GM19099 (cell line): ENCODE results near the gene S100A5.

Source experiments
- POLR2A ChIP-seq: IDR thresholded peaks from 3 replicates; pipeline ENCODE4 v1.6.1; 2011; ENCODE audit warnings: low read depth; ENCODE audit not compliant: insufficient read length; ENCODE audit errors: extremely low read depth

Gene S100A5

GRCh38 chr1:153527023-153527682 is 13.6 kb downstream of the S100A5 start:
- no peak for TF ChIP-seq POLR2A

- TF ChIP-seq POLR2A: no peak
Measured at GRCh38 chr1:153526132-153526543, 14.6 kb downstream of the S100A5 start.

GRCh38 chr1:153525088-153525728 is 15.5 kb downstream of the S100A5 start:
- TF ChIP-seq POLR2A: no peak

- TF ChIP-seq POLR2A: no peak
Measured at GRCh38 chr1:153520818-153521476, 19.8 kb downstream of the S100A5 start.

GRCh38 chr1:153519242-153519641 is 21.5 kb downstream of the S100A5 start:
- no peak for TF ChIP-seq POLR2A

- no peak for TF ChIP-seq POLR2A
Measured at GRCh38 chr1:153515504-153516394, 25.0 kb downstream of the S100A5 start.

GRCh38 chr1:153513666-153514065 is 27.1 kb downstream of the S100A5 start:
- TF ChIP-seq POLR2A: no peak

- TF ChIP-seq POLR2A: no peak
Measured at GRCh38 chr1:153513023-153513422, 27.7 kb downstream of the S100A5 start.

GRCh38 chr1:153510984-153511410 is 29.7 kb downstream of the S100A5 start:
- TF ChIP-seq POLR2A: no peak

GRCh38 chr1:153509729-153510354 is 30.9 kb downstream of the S100A5 start:
- no peak for TF ChIP-seq POLR2A

- TF ChIP-seq POLR2A: no peak
Measured at GRCh38 chr1:153509036-153509435, 31.7 kb downstream of the S100A5 start.

GRCh38 chr1:153507926-153508583 is 32.7 kb downstream of the S100A5 start:
- no peak for TF ChIP-seq POLR2A

- TF ChIP-seq POLR2A: no peak
Measured at GRCh38 chr1:153506831-153507413, 33.8 kb downstream of the S100A5 start.

- no peak for TF ChIP-seq POLR2A
Measured at GRCh38 chr1:153506386-153506785, 34.3 kb downstream of the S100A5 start.

- no peak for TF ChIP-seq POLR2A
Measured at GRCh38 chr1:153505576-153505975, 35.2 kb downstream of the S100A5 start.
